HL-60/S4 treated with phorbol 12-myristate 13-acetate at 8.2 ng/mL for 4 days and 3 days (cell line): Measurements from ENCODE around the gene CNTN5.

Experiments
- in situ Hi-C: fragments of 300-500 bp; cut with MboI; formaldehyde crosslinking; loops from 2 replicates; pipeline ENCODE4 v1.15.0; 2022; ENCODE audit warnings: low sequenced_read_pairs

The CNTN5 gene

DNA sequence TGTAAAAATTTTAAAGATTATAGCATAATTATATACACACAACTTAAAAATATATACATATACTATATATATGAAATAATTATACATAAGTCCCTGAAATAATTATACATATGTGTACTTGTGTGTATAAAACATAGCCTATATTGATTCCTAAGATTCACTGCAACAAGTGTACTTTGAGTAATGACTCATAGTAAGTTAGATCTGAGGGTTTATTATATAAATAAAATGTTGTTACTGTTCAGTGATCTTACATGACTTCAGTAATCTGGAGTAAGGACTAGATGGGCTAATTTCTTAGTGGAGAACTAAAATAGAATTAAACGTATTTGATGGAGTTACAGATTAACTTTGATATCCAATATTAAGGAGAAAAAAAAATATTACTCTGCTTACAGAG is 350.5 kb downstream of the CNTN5 start:
- in situ Hi-C loops, result no loop called here

DNA sequence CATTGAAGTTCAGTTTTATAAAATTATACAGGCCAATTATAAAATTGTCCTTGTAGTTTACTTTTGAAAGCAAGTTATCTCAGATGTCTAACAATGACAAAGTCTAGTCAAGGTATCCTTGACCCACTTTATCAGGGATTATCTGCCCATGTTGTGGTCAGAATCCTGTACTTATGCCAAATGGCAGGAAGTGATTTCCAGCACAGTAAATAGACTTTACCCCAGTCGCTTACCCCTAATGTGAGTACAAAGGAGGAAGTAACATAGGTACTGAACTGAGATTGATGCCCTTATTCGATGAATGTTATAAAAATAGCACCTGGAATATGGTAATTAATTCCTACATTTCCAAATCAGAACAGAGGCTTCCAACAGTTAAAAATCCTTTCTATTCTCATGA is 355.7 kb downstream of the CNTN5 start:
- in situ Hi-C loops, result no loop called here

DNA sequence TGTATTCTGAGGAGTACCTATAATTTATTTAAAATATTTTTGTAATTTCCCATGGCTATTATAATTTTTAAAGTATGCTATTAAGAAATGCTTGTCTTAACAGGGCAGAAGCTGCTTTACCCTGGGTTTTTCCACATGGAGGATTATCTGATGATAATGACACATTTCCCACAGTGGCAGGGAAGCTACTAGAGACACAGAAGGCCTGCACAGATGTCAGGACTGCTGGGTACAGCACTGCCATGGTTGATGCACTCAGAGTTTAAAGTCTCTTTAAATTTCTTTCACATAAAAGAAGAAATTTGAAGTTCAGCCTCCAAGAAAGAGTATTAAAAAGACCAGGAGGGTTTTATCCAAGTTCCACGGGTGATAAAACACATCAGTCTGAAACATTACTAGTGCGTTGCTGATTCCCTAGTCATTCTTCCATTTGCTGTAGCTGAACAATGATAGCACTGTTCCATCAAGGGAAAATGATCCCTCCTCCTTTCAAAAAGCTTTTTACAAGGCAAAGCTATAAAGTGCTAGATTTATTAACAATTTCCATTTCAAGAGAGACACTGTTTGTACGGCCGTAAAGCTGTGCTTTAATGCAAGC is 363.0 kb downstream of the CNTN5 start:
- in situ Hi-C loops, result no loop called here

DNA sequence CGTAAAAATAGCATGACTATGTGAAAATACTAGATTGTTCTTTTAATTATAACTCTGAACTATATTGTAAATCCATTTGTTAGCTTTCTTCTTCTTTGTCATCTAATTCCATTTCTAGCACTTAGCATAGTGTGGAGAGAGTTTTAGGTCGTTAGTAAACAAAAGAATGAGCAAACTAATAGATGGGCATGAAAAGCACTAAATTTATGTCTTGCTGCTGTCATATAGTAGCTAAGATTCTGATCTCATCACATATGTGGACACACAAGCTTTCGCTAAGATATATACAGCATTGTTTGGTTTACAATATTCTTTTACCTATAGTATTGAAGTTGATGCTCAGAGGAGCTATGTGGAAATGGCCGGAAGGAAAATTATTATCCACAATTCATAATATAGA is 370.5 kb downstream of the CNTN5 start:
- in situ Hi-C loops, result no loop called here

DNA sequence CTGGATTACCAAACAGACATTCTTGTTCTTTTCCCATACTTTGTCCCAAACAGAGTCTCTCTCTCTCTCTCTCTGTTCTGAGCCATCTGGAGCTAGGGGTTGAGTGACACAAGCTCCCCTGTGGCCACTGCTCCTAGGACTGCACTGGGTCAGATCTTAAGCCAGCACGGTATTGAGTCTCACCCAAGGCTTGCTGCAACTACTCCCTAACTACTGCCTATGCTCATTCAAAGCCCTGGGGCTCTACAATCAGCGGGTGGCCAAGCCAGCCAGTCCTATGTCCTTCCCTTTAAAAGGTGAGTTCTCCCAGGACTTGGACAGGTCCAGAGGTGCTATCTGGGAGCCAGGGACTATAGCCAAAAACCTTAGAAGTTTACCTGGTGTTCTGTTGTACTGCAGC is 385.6 kb downstream of the CNTN5 start:
- in situ Hi-C loops, result no loop called here

DNA sequence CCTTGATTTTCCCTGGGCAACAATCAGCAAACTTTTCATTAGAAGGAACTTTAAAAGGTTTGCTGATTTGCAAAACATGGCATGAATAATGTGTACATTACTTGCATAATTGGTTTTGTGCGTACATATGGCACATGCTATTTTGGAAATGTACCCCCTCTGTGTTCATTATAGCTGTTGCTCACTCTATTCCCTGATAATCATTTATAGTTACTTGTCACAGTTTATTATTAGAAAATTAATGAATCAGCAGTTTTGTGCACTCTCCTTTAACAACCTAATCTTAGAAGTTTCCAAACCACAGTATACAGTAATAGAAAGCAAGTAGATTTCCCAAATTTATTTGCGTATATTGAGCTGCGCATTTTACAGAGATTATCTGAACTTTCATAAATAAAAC is 389.9 kb downstream of the CNTN5 start:
- in situ Hi-C loops, result no loop called here

DNA sequence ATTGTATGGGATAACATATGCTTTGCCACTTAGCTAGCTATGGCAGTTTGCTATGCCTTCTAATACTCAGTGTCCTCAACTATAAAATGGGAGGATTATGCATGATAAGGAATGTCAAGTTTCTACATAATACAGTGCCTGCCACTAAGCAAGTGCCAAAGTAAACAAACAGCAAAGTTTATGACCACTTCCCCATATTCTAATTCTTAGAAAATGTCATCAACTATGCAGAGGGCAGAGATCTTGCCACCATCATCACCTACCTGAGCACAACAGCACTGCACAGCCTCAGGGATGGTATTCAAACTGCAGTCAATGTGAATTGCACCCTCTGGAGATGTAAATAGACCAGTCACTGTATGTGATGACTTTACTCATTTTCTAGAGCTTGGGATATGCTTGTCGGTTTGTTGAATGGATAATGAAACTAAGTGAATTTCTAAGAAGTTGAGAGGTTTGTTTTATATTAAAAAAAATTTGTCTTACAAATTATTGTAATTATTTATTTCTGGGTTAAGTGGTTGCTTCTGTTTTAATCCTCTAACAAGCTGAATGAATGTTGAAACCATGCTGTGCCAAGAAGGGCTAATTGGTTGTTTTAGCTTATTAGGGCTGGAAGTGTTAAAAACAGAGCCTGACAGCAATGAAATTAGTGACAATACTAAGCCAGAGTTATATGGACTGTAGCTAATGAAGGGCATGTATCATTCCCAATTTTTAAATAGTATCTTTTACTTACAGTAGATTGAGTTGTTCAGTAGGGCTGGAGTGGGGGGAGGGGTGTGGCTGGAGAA is 398.4 kb downstream of the CNTN5 start:
- in situ Hi-C loops, result no loop called here

DNA sequence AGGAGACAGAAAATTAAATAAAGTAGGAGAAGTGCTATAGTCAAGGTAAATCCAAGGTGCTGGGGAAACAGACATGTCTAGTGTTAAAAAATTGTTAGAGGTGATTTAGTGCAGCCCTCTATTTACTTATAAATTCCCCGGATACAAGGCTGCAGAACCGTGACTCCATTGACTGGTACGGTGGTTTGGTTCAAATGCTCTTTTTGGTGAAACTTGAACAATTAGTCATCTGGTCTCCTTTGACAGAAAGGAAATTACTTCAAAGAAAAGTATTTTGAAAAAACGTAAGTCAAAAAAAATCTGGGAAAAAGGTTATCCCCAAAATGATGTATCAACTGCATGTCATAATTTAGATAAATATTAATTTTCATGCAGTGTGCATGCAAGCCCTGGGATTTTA is 399.2 kb downstream of the CNTN5 start:
- in situ Hi-C loops, result no loop called here

DNA sequence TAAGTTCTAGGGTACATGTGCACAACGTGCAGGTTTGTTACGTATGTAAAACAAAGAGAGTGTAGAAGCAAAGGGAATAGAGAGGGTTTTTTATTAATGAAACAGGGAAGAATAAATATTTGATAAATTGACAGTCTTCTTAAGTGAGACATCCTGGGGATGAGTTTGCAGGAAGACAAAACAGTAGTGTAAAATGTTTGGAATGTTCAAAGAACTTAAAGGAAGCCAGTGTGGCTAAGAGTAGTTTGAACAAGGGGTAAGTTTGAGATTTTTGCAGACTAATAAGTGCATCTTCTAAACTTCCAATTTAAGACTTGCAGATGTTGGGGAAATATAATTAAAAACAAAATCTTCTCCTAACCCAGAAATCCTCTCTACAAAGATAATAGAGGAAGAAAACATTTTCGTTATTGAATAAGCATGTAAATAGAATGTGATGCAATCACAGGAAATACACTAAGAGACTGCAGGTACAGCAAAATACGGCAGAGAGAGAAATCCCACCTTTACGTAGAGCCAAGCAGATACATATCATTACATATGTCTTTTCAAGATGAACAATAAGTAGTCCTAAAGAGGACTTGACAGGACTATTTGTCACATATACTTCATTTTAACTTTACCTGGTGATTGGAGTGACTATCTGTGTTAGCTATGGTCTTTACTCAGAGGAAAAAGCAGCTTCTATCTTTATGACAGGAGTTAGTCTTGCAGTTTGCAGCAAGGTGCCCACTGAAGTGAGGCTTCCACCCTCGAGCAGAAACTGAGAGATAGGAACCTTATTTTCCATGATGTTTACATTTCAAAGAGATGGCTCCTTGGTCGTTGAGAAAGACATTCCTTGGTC is 402.1 kb downstream of the CNTN5 start:
- in situ Hi-C loops, result no loop called here

DNA sequence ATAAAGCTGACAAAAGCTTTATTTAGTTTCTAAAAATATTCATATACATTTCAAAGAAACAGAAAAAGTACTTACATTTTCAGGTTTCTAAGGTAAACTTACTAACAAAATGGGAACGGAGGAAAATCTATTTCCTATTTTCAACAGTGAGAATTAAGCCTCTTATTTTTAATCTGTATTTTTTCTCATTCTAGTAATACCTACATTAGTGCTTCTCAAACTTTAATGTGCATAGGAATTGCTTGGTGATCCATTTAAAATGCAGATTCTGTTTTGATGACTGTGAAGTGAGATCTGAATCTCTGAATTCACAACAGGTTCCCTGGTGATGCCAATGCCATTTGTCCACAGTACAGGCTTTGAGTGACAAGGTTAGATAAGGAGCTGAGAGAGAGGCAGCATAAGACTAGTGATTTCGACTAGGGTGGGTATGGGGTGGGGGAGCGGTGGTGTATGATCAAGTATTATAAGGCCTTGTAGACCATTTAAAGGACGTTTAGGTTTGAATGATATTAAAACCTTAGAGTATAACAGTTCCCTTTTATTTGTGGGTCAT is 402.8 kb downstream of the CNTN5 start:
- in situ Hi-C loops, result no loop called here

DNA sequence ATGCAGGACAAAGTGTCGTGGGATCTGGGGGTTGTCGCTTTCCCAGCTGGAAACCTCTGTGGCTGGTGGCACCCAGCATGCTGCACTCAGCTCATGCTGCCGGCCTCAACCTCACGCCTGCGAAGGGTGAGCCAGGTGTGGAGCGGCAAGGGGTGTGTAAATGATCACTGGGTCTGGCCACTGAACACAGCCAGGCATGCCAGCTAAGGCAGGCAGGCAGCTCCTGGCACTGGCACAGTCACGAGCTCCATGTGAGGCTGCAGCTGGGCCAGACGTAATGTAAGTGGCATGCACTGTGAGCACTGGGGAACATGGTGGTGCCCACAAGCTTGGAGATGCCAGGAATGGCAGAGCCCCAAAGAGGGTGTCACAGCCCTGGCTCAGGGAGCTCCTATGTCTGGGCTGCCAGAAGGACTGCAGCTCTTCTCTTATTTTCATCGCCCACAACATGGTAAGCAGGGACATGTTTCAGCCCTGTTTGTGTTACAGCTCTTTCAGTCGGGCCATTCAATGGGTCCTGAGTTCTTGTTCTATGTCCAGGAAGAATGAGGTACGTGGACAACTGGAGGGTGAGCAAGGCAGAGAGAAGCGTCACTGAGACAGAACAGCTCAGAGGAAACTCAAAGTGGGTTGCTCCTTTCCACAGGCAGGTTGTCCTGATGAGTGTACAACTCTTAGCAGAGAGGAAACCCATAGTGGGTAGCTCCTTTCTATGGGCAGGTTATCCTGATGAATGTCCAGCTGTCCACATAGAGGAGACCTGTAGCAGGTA is 403.8 kb downstream of the CNTN5 start:
- in situ Hi-C loops, result no loop called here

DNA sequence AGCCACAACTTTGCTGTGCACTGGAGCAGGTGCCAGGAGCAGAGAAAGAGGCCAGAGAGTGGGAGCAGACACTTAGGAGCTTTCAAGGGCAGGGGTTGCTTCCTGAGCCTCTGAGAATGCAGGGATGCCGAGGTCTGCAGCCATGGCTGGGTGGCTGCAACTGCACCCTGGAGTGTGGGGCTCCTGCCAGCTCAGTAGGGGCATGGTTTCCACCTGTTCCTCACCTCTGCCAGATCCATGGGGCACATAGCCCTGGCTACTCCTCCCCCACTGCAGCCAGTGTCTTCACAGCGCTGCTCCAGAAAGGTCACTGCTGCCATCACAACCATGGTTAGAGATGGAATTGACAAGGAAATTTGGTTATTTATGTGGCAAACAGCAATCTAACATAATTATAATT is 404.8 kb downstream of the CNTN5 start:
- in situ Hi-C loops, result no loop called here

DNA sequence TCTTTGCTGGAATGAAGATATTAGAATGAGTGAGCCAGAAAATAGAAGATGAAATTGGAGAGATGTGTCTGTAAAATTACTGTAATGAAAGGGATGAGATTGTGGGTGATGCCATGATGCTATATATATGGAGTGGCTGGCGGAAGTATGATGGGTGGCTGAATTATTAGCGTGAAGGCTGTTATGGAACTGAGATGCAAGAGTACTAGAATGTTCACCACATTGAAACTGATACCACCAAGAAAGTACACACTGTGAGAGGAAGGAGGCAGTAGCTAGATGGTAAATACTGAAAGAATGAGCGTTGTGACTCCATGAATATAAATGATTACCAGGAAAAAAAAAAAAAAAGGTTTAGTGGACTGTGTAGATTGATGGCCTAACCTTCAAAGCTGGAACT is 411.9 kb downstream of the CNTN5 start:
- in situ Hi-C loops, result no loop called here

DNA sequence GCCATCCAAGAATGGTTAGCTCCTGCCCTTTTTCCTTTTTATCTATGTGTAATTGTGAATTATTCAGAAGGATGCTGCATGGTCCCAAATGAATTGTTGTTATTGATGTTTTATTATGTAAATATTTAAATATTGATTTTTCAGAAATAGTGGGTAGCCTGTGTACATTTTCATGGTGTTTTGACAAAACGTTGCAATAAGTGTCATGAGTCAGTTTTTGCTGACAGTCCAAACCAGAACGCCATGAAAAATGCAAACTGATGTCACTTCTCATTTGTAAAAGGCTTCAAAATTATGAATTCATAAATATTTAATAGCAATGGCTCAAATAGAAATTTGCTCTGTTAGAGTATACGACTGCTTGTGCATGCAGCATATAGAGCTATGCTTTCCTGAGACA is 422.5 kb downstream of the CNTN5 start:
- in situ Hi-C loops, result no loop called here

DNA sequence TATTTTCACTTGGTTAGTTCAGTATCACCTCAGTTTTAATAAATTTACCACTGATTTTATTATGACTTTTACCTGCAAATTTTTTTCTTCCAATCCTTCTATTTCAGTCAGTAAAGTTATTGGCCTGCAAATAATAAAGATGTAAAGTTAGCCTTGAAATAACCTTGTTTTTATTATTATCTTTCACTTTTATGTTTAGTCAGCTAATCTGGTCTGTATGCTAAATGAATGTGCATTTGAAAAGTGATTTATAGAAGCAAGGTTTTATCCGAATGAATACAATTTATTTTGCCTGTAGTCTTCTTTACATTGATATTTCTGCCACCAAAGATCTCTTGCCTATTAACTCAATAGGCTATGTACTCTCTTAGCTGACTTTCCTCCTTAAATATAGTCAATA is 425.7 kb downstream of the CNTN5 start:
- in situ Hi-C loops, result no loop called here

DNA sequence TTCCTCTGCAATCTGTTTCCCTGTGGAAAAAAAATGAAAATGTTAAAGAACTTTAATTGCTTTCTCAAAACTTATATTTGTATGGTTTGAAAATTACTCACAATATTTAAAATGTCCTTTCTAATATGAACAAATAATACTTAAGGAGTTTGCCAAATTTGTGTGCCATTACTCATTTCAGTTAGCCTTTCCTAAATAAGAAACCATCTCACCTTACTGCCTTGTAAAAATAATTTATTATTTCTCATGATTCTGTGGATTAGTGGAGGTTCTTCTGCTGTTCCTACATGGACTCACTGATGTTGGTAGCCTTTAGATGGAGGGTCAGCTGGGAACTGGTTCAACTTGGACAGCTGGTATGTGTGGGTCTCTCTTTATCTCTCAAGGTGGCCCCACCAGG is 428.6 kb downstream of the CNTN5 start:
- in situ Hi-C loops, result no loop called here

DNA sequence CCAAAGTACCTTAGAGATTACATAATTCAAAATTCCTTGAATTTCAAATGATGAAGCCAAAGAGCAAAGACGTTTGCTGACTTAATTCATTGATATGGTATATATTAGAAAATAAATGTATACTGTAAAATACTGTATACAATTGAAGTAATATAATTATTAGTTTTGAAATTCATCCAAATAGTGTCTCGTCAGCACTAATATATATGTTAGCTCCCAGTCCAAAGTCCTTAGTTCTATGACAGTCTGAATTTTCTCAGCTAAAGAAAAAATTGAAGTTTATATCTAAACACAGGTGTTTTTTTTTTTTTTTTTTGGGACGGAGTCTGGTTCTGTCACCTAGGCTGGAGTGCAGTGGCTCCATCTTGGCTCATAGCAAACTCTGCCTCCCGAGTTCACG is 431.3 kb downstream of the CNTN5 start:
- in situ Hi-C loops, result no loop called here

DNA sequence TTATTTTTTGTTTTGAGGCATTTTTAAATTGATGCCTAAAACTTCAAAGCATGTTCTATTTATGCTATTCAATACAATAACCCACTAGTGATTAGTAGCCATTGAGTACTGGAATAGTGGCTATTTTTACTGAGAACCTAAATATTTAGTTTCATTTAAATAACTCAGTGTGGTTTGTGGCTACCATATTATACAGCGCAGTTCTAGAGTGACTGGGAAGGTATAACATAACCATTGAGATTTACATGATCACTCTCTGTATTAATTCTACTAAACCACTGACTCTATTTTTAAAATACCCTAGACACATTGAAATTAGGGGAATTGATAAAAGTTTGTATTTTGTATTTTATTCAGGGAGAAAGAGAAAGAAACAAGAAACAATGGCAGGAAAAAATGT is 441.2 kb downstream of the CNTN5 start:
- in situ Hi-C loops, result no loop called here

DNA sequence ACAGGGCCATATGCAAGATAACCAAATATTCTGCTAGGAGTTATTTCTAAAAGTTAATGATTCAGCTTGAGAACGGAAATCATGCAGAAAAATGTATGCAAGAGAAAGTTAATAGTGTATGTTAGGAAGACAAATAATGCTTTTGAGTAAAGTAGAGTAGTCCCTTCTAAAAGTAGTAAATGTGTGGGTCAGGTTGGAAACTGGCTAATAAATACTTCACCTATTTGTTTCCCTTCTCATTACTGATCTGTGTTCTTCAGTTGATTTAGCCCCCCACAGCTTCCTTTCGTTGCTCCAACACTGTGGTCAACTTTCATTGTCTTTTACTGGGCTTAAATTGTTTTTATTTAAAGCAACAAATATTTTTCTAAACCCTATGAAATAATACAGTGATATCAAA is 444.2 kb downstream of the CNTN5 start:
- in situ Hi-C loops, result no loop called here

DNA sequence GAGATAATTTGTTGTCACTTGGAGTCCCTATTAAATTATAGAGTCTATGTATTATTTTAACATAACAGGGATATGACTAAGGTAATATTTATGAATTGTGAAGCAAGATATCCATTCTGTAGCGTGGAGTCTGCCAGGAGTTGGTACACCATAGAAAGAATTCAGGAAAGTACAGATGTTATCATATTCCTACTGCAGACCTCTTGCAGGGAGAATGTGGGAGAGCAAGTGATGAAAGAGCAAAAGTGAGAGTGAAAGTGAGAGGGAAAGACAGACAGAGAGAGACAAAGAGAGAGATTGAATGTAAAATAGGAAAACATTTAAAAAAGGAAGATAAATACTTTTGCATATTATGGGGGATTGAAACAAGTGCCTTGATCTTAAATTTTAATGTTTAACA is 468.8 kb downstream of the CNTN5 start:
- in situ Hi-C loops, result no loop called here

DNA sequence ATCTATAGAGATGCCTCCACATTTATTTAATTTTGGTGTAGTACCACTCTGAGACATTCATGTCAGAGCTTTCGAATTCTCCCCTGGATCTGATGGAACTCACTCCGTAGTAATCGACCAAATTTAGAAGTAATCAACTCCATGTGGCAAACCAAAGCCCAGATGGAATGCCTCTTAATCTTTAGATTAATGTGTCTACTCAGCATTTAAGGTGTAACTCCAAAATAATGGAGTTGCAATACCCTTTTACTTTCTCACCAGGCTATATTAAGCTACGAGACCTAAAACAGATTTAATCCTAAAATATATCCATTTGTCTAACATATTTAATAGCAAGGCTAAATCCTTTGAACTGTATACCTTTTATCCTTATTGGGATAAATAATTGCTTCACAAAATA is 473.3 kb downstream of the CNTN5 start:
- in situ Hi-C loops, result no loop called here
